Epidermal melanocyte (primary cell): ENCODE results near the gene CTNS.

Source experiments
- DNase-seq: peaks from one replicate; pipeline ENCODE4 v3.0.0; 2011; ENCODE audit warnings: low spot score; ENCODE audit not compliant: insufficient read length

The CTNS gene

DNA sequence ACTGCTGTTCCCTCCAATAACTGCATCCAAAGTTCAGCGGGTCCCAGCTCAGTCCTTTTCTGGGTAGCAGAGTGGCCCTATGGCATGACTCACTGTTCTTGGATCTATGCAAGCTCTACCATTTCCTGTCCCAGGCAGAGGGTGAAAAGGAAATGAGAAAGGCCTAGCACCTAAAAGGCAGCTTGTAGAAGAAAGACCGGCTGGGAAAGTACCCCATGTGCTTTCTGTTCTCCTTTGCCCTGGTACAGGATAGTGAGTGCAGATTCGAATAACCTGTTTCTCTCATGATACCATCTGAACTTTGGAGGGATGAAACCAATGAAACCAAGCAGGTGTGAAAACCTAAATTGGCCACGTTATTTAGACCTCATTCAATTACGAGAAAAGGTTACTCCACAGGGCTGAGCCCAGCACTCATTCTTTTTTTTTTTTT is 74.4 kb downstream of the CTNS start:
- no peak for DNase-seq
